GM08714 (cell line): ENCODE results near the gene FAM204A.

ENCODE experiments used
- H3K4me3 ChIP-seq: fragments of 200-500 bp; sonication (Bioruptor generic); 2 replicates; pipeline ENCODE4 v1.5.1; 2014; ENCODE audit warnings: mild to moderate bottlenecking, low read length, inconsistent platforms
- ZNF274 ChIP-seq: IDR thresholded peaks from 2 replicates; pipeline ENCODE4 v1.6.1; 2012; ENCODE audit warnings: mild to moderate bottlenecking, low read depth, low read length

FAM204A gene

DNA sequence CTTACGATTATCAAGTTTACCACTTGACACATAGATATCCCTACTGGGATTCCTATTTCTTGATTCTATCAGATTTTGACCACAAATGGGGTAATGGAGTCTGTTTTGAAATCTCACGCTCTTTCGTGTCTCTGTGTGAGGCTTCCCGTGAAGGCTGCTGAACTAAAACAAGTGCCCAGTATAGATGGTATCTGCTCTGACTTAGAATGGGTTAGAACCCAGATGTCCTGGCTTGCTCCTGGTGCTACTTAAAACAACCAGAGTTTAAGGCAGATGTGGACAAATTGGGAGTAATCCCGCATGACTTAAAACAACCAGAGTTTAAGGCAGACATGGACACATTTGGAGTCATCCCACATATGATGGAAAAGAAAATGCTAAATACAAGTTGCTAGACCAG lies 85.9 kb downstream of the FAM204A start:
- TF ChIP-seq ZNF274, result no peak

DNA sequence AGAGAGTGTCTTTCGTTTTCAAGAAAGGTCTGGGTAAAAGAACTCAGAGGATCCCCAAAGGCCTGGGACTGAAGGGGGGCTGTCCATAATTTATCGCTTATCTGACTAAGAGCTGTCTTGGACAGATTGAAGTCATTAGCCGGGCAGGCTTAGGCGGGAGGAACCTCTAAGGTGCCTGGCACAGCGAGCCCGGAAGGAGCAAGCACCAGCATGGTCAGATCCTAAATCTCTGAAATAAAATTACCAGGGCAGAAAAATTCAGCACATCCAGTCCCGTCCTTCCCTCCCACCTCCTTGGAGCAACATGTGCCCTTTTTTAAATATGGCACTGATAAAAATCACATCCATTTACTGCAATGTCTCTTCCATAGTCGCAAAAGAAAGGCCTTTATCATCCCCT lies 86.8 kb downstream of the FAM204A start:
- no peak for TF ChIP-seq ZNF274
- H3K4me3 ChIP-seq, result no peak overlapping the region

More for the DNA sequence above, 85.9 kb downstream of the FAM204A start:
- no peak overlapping the region for H3K4me3 ChIP-seq

DNA sequence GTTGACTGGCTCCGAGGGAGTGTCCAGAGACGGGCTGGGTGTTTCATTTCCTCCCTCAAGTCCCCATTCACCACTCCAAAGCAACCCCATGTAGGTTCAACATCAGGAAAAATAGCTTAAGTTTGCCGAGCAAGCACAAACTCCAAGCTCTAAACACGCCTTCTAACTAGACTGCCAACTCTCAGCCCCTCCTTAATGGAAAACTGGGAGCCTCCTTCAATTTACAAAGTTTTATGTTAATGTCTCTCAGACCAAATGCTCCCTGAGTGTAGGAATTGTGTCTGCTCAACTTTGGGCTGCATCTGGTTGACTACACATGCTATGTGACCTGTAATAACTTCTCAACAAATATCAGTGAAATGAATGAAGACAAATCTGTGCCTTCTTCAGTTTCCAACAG lies 87.5 kb downstream of the FAM204A start:
- no peak overlapping the region for H3K4me3 ChIP-seq
- no peak for TF ChIP-seq ZNF274

DNA sequence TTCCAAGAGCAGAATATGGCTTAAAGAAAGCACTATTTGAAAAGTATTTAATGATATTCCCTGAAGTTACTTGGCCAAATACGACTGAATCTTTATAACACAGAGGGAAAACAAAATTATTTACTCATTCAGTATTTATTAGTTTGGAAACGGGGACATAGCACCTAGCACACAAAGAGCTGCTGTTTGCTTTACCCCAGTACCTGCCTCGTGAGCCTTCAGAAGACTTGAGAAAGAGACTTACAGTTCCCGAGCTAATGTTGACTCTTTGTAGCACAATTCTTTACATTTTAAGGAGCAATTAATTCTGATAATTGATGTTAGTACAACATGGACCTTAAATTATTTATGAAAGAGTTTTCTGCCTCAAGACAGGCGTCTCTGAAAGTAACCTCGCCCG lies 88.7 kb downstream of the FAM204A start:
- no peak for TF ChIP-seq ZNF274
- H3K4me3 ChIP-seq, result no peak overlapping the region

DNA sequence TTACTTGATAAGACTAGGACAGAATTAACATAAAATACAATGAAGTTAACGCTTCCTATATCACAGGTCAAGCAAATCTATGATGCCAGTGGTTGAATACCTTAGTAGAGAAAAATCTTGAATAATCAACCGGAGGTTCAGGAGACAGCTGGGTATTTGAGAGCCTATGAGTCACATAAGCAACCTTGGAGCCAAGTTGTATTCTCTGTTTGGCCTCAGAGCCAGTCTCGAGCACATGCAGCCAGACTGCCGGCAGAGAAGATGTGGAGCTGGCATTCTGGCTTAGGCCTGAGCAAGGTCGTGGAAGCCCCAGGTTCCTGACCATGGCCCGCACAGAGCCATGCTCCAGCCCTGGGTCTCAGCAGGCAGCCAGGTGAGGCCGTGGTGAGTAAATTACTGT lies 90.3 kb downstream of the FAM204A start:
- no peak for TF ChIP-seq ZNF274
- H3K4me3 ChIP-seq, result no peak overlapping the region

DNA sequence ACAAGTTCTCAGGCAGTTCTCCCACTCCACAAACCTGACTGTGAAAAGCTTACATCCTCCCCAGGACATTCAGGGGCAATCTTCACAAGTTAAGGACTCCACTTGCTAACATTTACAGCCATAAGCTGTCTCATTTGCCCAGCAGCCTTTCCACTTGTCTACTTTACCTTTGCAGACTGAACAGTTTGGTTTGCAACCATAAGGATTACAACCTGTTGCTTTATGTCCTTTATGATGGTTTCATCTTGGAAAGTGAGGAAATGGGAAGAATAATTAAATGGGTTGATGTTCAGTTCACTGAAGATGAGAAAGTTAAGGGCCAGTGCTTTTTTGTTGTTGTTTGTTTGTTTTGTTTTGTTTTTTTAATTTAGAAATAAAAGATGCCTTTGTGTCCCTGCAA lies 92.4 kb downstream of the FAM204A start:
- TF ChIP-seq ZNF274, result no peak
- no peak overlapping the region for H3K4me3 ChIP-seq
